Mucosa of descending colon (tissue), 3 donors: Measurements from ENCODE around the gene DDX49. TPM values are rescaled to one million over a fixed set of nuclear protein-coding genes. Genes with fewer than 3 reads are reported as not detected.
A peak's percentile ranks its signal among the peaks of the same experiment; 100 is the strongest.

ENCODE experiments used
- ATAC-seq: fragments of 200-7000 bp; cut with Tn5 transposase; one replicate; pipeline ENCODE4 v1.9.1; 2020; ENCODE audit warnings: mild to moderate bottlenecking, moderate library complexity
- DNase-seq, 3 donors: peaks; one replicate each; pipeline ENCODE4 v3.0.0-alpha.2; 2020
- H3K36me3 ChIP-seq: fragments of 200-600 bp; one replicate; pipeline ENCODE4 v1.8.0; 2021; ENCODE audit warnings: low read depth, mild to moderate bottlenecking
- H3K4me1 ChIP-seq: fragments of 200-600 bp; one replicate; pipeline ENCODE4 v1.8.0; 2021; ENCODE audit warnings: low read depth, mild to moderate bottlenecking
- H3K4me3 ChIP-seq: fragments of 200-600 bp; one replicate; pipeline ENCODE4 v1.8.0; 2021; ENCODE audit warnings: mild to moderate bottlenecking
- H3K9me3 ChIP-seq: fragments of 200-600 bp; one replicate; pipeline ENCODE4 v1.8.0; 2021; ENCODE audit warnings: mild to moderate bottlenecking
- intact Hi-C, 2 donors: fragments of 100-400 bp; cut with DNase I in 1 of 2; cut with micrococcal nuclease in 1 of 2; formaldehyde crosslinking; loops; one replicate each; pipeline versions ENCODE4 v1.11.0 to v1.11.1; 2022; cut with DNase I, micrococcal nuclease
- total RNA-seq, 3 donors: library from RNA; stranded (reverse); fragmentation: NEBNext Ultra II Directional in 2 of 3; extraction: Animal tissue kit (Norgen Biotek cat#: 25700) in 2 of 3; gene quantifications; one replicate each; pipeline versions ENCODE4 v1.2.1 to v1.2.4, GENCODE V29; 2021 to 2023
- TF ChIP-seq, protein P1 (sequence below): fragments of 200-600 bp; IDR thresholded peaks from one replicate; pipeline ENCODE4 v1.8.0; 2022; ENCODE audit warnings: antibody characterized with exemption, mild to moderate bottlenecking
- donor health status: DM: no; HTN: no; CAD: no; lungs with moderate emphysema.
- donor health status: DM: no; HTN: no; CAD: no.
- donor health status: DM: no; HTN: yes; CAD: no.

The DDX49 gene
- total RNA-seq, 3 donors from 2014 or later = 37.4 to 47.3 (median 40.4) TPM

- no peak for DNase-seq
- Histone ChIP-seq H3K9me3 (no peaks in the 10 kb centered on the region), H3K36me3 (peaks cover 11% of the 10 kb centered on the region), H3K4me3 (no peak overlapping the region), H3K4me1 (peaks cover 8% of the 10 kb centered on the region)
- TF ChIP-seq, protein P1, sequence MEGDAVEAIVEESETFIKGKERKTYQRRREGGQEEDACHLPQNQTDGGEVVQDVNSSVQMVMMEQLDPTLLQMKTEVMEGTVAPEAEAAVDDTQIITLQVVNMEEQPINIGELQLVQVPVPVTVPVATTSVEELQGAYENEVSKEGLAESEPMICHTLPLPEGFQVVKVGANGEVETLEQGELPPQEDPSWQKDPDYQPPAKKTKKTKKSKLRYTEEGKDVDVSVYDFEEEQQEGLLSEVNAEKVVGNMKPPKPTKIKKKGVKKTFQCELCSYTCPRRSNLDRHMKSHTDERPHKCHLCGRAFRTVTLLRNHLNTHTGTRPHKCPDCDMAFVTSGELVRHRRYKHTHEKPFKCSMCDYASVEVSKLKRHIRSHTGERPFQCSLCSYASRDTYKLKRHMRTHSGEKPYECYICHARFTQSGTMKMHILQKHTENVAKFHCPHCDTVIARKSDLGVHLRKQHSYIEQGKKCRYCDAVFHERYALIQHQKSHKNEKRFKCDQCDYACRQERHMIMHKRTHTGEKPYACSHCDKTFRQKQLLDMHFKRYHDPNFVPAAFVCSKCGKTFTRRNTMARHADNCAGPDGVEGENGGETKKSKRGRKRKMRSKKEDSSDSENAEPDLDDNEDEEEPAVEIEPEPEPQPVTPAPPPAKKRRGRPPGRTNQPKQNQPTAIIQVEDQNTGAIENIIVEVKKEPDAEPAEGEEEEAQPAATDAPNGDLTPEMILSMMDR = no peak
- intact Hi-C loops = no loop called here
- no peak for ATAC-seq
Measured at GRCh38 chr19:18924684-18925213, 5.2 kb downstream of the DDX49 start.

DNA sequence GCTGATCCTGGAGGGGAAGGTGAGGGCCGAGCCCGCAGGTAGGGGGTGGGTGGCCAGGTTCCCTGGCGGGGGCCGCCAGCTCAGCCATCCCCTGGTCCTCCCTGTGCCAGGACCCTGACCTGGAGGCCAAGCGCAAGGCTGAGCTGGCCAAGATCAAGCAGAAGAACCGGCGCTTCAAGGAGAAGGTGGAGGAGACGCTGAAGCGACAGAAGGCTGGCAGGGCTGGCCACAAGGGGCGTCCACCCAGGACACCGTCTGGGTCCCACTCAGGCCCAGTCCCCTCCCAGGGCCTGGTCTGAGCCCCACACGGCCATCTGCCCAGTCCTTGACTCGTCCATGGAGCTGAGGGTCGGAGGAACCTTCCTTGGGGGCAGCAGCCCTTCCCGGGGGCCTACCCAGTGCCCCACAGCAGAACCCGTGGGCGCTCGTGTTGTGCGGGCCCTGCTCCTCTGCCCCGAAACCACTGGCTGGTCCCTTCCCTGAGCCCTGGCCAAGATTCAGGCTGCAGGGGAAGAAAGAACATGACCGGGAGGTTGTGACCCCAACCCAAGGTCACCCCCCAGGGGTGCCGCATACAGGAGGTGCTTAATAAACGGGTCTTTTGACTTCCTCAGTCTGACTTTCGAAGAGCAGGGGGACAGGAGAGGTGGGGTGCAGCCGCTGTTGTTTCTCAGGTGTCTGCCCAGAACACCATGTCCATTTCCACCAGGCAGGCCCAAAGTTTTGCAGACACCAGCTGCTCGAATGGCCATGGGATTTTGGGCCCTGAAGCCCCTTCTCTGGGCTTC lies 8.7 kb downstream of the DDX49 start:
- ATAC-seq (no peak), DNase-seq (no peak)
- Histone ChIP-seq H3K36me3 (peaks cover 6% of the 10 kb centered on the region), H3K4me1 (peaks cover 5% of the 10 kb centered on the region), H3K4me3 (no peak overlapping the region), H3K9me3 (no peaks in the 10 kb centered on the region)
- TF ChIP-seq, protein P1 = no peak
- intact Hi-C loops = no loop called here

- no peak for ATAC-seq
- Histone ChIP-seq H3K4me3 (no peak overlapping the region), H3K9me3 (no peaks in the 10 kb centered on the region), H3K36me3 (peaks cover 3% of the 10 kb centered on the region), H3K4me1 (peaks cover 5% of the 10 kb centered on the region)
- TF ChIP-seq, protein P1 = no peak
- intact Hi-C loops = no loop called here
- peak in 2 of 3 donors; percentile 16 to 45 for DNase-seq
Measured at GRCh38 chr19:18929311-18929710, 9.8 kb downstream of the DDX49 start.

DNA sequence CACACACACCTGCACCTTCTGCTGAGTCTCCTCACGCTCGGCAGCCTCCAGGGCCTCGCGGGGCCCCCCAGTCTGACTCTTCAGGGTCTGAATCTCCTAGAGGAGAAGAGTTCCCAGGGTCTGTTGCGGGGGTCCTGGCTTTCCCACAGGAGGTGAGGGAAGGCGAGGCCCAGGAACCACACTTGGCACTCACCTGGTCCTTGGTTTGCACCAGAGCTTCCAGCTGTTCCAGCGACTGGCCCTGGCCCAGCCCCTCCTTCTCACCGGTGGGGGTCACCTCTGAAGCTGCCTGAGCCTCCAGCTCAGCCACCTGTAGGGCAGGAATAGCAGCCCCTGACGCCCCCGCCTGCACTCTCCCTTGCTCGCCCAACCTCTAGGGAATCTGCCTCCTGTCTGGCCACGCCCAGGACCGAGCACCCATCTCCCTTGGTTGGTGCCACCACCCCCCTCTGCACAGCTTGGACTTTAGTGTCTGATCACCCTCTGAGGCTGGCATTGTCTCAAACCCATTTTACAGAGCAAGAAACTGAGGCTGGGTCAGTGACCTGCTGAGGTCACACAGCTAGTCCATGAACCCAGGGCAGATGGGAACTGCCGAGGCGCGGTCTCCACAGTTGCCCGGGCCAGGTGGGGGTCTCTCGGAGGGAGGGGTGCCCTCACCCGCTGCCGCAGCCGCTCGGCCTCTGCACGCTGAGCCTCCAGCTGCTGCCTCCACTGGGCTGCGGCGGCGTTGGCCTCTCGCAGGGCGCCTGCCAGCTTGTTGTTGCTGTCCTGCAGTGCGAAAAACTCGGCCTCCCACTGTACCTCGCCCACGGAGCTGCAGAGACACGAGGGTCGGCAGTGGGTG lies 12.0 kb downstream of the DDX49 start:
- intact Hi-C loops = no loop called here
- H3K9me3 ChIP-seq = no peaks in the 10 kb centered on the region
- H3K4me1 ChIP-seq = peaks cover 5% of the 10 kb centered on the region
- ATAC-seq (no peak), DNase-seq (peak in 1 of 3 donors; percentile 50)
- no peak overlapping the region for H3K4me3 ChIP-seq
- TF ChIP-seq, protein P1 = no peak
- H3K36me3 ChIP-seq = no peaks in the 10 kb centered on the region

- no peak overlapping the region for H3K4me3 ChIP-seq
- ATAC-seq (peak; percentile 97), DNase-seq (peak; percentile 88 to 92 (median 90))
- intact Hi-C loops = no loop called here
- no peaks in the 10 kb centered on the region for H3K9me3 ChIP-seq
- H3K36me3 ChIP-seq = no peaks in the 10 kb centered on the region
- H3K4me1 ChIP-seq = peaks cover 5% of the 10 kb centered on the region
- TF ChIP-seq, protein P1 = no peak
Measured at GRCh38 chr19:18932216-18932841, 12.8 kb downstream of the DDX49 start.
